CD14-positive monocyte (primary cell): ENCODE data around the gene TRIM33. TPM values are rescaled to one million over a fixed set of nuclear protein-coding genes. Genes with fewer than 3 reads are reported as not detected.

Experiments used
- DNase-seq, 3 donors: peaks; one replicate each; pipeline ENCODE4 v3.0.0-alpha.2; 2011 to 2022
- H2AFZ ChIP-seq: 2 replicates; pipeline ENCODE4 v1.6.0; 2012; ENCODE audit warnings: mild to moderate bottlenecking, low read depth, low read length, inconsistent platforms; ENCODE audit not compliant: insufficient read depth, poor library complexity, severe bottlenecking
- H3K27ac ChIP-seq, 2 donors: 1 replicate in 1 of 2; 2 replicates in 1 of 2; pipeline ENCODE4 v1.5.1; 2012 to 2013; ENCODE audit warnings: low read length in 2 of 2, control low read depth in 1 of 2, inconsistent platforms in 1 of 2, low read depth in 1 of 2, mild to moderate bottlenecking in 1 of 2
- H3K27me3 ChIP-seq, 2 donors: one replicate each; pipeline versions ENCODE4 v1.6.0 to v1.6.1; 2011 to 2013; ENCODE audit warnings: low read length in 2 of 2; ENCODE audit not compliant: control insufficient read depth in 2 of 2, insufficient read depth in 2 of 2
- H3K36me3 ChIP-seq, 2 donors: replicated peaks in 1 of 2; 1 replicate in 1 of 2; 2 replicates in 1 of 2; pipeline versions ENCODE4 v1.5.1 to v1.6.1; 2012 to 2013; ENCODE audit warnings: low read length in 2 of 2, control low read depth in 1 of 2, inconsistent platforms in 1 of 2, mild to moderate bottlenecking in 1 of 2; ENCODE audit not compliant: insufficient read depth in 2 of 2, control insufficient read depth in 1 of 2
- H3K4me1 ChIP-seq, 2 donors: 1 replicate in 1 of 2; 2 replicates in 1 of 2; pipeline versions ENCODE4 v1.5.1 to v1.6.1; 2012 to 2013; ENCODE audit warnings: low read length in 2 of 2, control low read depth in 1 of 2, inconsistent platforms in 1 of 2, mild to moderate bottlenecking in 1 of 2, moderate library complexity in 1 of 2; ENCODE audit not compliant: insufficient read depth in 2 of 2, control insufficient read depth in 1 of 2
- H3K4me2 ChIP-seq: replicated peaks from 2 replicates; pipeline ENCODE3; 2012; ENCODE audit warnings: low read length, moderate library complexity, mild to moderate bottlenecking; ENCODE audit not compliant: poor library complexity, severe bottlenecking; ENCODE audit errors: extremely low read depth
- H3K4me3 ChIP-seq, 3 experiments: fragments of 200-600 bp in 1 of 3; sonication (generic) in 1 of 3; replicated peaks in 1 of 3; 1 replicate in 2 of 3; 2 replicates in 1 of 3; pipeline ENCODE4 v1.5.1; 2011 to 2013; ENCODE audit warnings: low read length in 3 of 3, mild to moderate bottlenecking in 3 of 3, control low read depth in 2 of 3, low read depth in 2 of 3, inconsistent platforms in 1 of 3, moderate library complexity in 1 of 3
- H3K79me2 ChIP-seq: 2 replicates; pipeline ENCODE4 v1.6.0; 2012; ENCODE audit warnings: mild to moderate bottlenecking, control low read depth, inconsistent platforms, low read length, moderate library complexity; ENCODE audit not compliant: insufficient read depth
- H3K9ac ChIP-seq: 2 replicates; pipeline ENCODE4 v1.6.0; 2017; ENCODE audit warnings: low read length, mild to moderate bottlenecking; ENCODE audit not compliant: insufficient read depth, poor library complexity, severe bottlenecking
- H3K9me3 ChIP-seq, 2 donors: replicated peaks in 1 of 2; 1 replicate in 1 of 2; 2 replicates in 1 of 2; pipeline versions ENCODE4 v1.5.1 to v1.6.1; 2012 to 2013; ENCODE audit warnings: low read length in 2 of 2, control low read depth in 1 of 2; ENCODE audit not compliant: control insufficient read depth in 1 of 2, insufficient read depth in 1 of 2
- H4K20me1 ChIP-seq: 2 replicates; pipeline ENCODE4 v1.6.0; 2012; ENCODE audit warnings: mild to moderate bottlenecking, low read length, control low read depth, moderate library complexity; ENCODE audit not compliant: insufficient read depth
- H3K27ac Mint-ChIP-seq, 7 donors: one replicate each; pipeline ENCODE4 v1.8.0; 2020; ENCODE audit warnings: mild to moderate bottlenecking in 7 of 7, mixed read lengths in 7 of 7, moderate library complexity in 6 of 7, inconsistent platforms in 2 of 7
- H3K27me3 Mint-ChIP-seq, 3 donors: one replicate each; pipeline ENCODE4 v1.8.0; 2021 to 2022; ENCODE audit warnings: low read depth in 3 of 3, mild to moderate bottlenecking in 3 of 3, mixed read lengths in 3 of 3, moderate library complexity in 3 of 3, inconsistent platforms in 1 of 3
- H3K36me3 Mint-ChIP-seq, 2 donors: one replicate each; pipeline ENCODE4 v1.8.0; 2020; ENCODE audit warnings: mixed read lengths in 2 of 2, inconsistent platforms in 1 of 2, mild to moderate bottlenecking in 1 of 2
- H3K4me1 Mint-ChIP-seq: one replicate; pipeline ENCODE4 v1.8.0; 2020; ENCODE audit warnings: mild to moderate bottlenecking, mixed read lengths
- H3K4me3 Mint-ChIP-seq, 2 donors: one replicate each; pipeline ENCODE4 v1.8.0; 2020; ENCODE audit warnings: mild to moderate bottlenecking in 2 of 2, mixed read lengths in 2 of 2, moderate library complexity in 1 of 2
- H3K9me3 Mint-ChIP-seq, 7 donors: one replicate each; pipeline ENCODE4 v1.8.0; 2020 to 2022; ENCODE audit warnings: mixed read lengths in 7 of 7, mild to moderate bottlenecking in 6 of 7, moderate library complexity in 6 of 7, inconsistent platforms in 2 of 7
- CTCF ChIP-seq: fragments of 200-600 bp; IDR thresholded peaks from one replicate; pipeline ENCODE4 v1.8.0; 2022; ENCODE audit warnings: antibody characterized with exemption, mild to moderate bottlenecking
- WGBS: methylation state at CpG from one replicate; pipeline ENCODE4 v1.1.5; 2013; ENCODE audit warnings: missing lambda C conversion rate; ENCODE audit not compliant: insufficient coverage; 5-methylcytosine and 5-hydroxymethylcytosine counted together
- intact Hi-C, 2 donors: fragments of 100-400 bp; cut with micrococcal nuclease; formaldehyde crosslinking; loops; one replicate each; pipeline versions ENCODE4 v1.15.0 to v1.15.1; 2023
- polyA plus RNA-seq, 3 donors: library from polyadenylated mRNA; depleted of rRNA in 1 of 3; unstranded in 2 of 3; stranded (reverse) in 1 of 3; fragments of 300-500 nt in 2 of 3; fragments of >200 nt in 1 of 3; fragmentation: Illumina TruSeq in 2 of 3; gene quantifications; 1 replicate in 2 of 3; 2 replicates in 1 of 3; pipeline ENCODE4 v1.2.3, GENCODE V29; 2012 to 2021

Gene TRIM33
- polyA plus RNA-seq, 3 donors, result 11.8 to 16.5 (median 13.7) TPM

- H4K20me1 ChIP-seq, result peaks cover 11% of the 10 kb centered on the region
- TF ChIP-seq CTCF, result no peak
- no peak overlapping the region for H3K27ac Mint-ChIP-seq
Observed at GRCh38 chr1:114441332-114441731, 69.7 kb downstream of the TRIM33 start.

GRCh38 chr1:114439369-114439768, 71.6 kb downstream of the TRIM33 start:
- Mint-ChIP-seq H3K9me3 (peaks cover 0 to 2% (median 0%) of the 10 kb centered on the region in 7 donors), H3K36me3 (peaks cover 38 to 53% of the 10 kb centered on the region in 2 donors), H3K4me1 (no peaks in the 10 kb centered on the region), H3K27me3 (peaks cover 0 to 2% (median 0%) of the 10 kb centered on the region in 3 donors), H3K27ac (no peak overlapping the region), H3K4me3 (no peak overlapping the region)
- H3K36me3 ChIP-seq, result peaks cover 39 to 56% of the 10 kb centered on the region in 2 donors
- no peak overlapping the region for H3K9ac ChIP-seq
- no peaks in the 10 kb centered on the region for H3K9me3 ChIP-seq
- no CpG with 5 or more reads among the region's 4 CpGs for WGBS
- no peaks in the 10 kb centered on the region for H3K4me1 ChIP-seq
- DNase-seq, result no peak
- no peak overlapping the region for H2AFZ ChIP-seq
- peaks cover 11% of the 10 kb centered on the region for H3K79me2 ChIP-seq
- no peak overlapping the region for H3K4me2 ChIP-seq
- intact Hi-C loops, result no loop called here
- no peak overlapping the region for H3K27ac ChIP-seq
- no peak for TF ChIP-seq CTCF
- H3K4me3 ChIP-seq, result no peak overlapping the region
- H3K27me3 ChIP-seq, result no peaks in the 10 kb centered on the region
- H4K20me1 ChIP-seq, result peaks cover 19% of the 10 kb centered on the region

More at GRCh38 chr1:114441332-114441731, 69.7 kb downstream of the TRIM33 start:
- Mint-ChIP-seq H3K4me1 (peaks cover 4% of the 10 kb centered on the region), H3K36me3 (peaks cover 43 to 69% of the 10 kb centered on the region in 2 donors), H3K9me3 (peaks cover 0 to 2% (median 0%) of the 10 kb centered on the region in 7 donors), H3K27me3 (peaks cover 0 to 2% (median 0%) of the 10 kb centered on the region in 3 donors), H3K4me3 (no peak overlapping the region)
- Histone ChIP-seq H3K9ac (no peak overlapping the region), H2AFZ (no peak overlapping the region), H3K4me3 (no peak overlapping the region), H3K36me3 (peaks cover 37 to 67% of the 10 kb centered on the region in 2 donors), H3K27me3 (no peaks in the 10 kb centered on the region), H3K79me2 (peaks cover 11% of the 10 kb centered on the region), H3K4me1 (no peaks in the 10 kb centered on the region), H3K4me2 (no peak overlapping the region), H3K27ac (no peak overlapping the region), H3K9me3 (no peaks in the 10 kb centered on the region)
- intact Hi-C loops, result no loop called here
- no CpG with 5 or more reads among the region's 3 CpGs for whole genome bisulfite sequencing
- no peak for DNase-seq
